ENCODE data around the gene CYLD. TPM values are rescaled to one million over a fixed set of nuclear protein-coding genes. Genes with fewer than 3 reads are reported as not detected.

The CYLD gene
- total RNA-seq, 4 donors from 2014 or later: 5.2 to 56.5 (median 34.1) TPM

DNA sequence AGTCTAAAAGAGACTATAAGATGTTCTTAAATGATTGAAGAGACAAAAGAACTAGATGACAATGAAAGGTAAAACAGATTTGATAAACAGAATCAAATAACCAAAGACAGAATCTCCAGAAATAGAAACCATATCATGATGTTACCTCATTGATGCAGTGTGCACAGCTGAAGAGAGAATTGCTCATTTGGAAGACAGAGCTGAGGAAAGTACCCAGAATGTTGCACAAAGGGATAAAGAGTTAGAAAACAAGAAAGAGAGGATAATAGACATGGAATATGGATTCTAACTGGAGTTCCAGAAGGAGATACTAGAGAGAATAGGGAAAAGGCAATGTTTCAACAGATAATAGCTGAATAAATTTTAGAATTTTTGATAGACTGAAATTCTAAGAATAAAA, 47.9 kb downstream of the CYLD start:
- in situ Hi-C loops (cut with MboI; ENCODE audit: low pct_ligation_motif_present in 1 of 4, low pct_unique_long_range_greater_than_20kb in 1 of 4, low sequenced_read_pairs in 3 of 4) (loop anchor here in 1 of 4 donors (25.0 kb wide), 1 partner anchor 427 kb away; the partner anchor contains the start of gene BRD7), intact Hi-C loops (cut with DNase I; ENCODE audit: low total_unique reads) (no loop called here)
- Histone ChIP-seq H3K27ac (no peak overlapping the region), H3K9me3 (no peaks in the 10 kb centered on the region), H3K4me3 (no peak overlapping the region), H3K4me1 (no peaks in the 10 kb centered on the region), H3K36me3 (peaks cover 0 to 30% (median 7%) of the 10 kb centered on the region in 4 donors), H3K27me3 (no peaks in the 10 kb centered on the region)
- no peak for DNase-seq
- TF ChIP-seq, protein P1, sequence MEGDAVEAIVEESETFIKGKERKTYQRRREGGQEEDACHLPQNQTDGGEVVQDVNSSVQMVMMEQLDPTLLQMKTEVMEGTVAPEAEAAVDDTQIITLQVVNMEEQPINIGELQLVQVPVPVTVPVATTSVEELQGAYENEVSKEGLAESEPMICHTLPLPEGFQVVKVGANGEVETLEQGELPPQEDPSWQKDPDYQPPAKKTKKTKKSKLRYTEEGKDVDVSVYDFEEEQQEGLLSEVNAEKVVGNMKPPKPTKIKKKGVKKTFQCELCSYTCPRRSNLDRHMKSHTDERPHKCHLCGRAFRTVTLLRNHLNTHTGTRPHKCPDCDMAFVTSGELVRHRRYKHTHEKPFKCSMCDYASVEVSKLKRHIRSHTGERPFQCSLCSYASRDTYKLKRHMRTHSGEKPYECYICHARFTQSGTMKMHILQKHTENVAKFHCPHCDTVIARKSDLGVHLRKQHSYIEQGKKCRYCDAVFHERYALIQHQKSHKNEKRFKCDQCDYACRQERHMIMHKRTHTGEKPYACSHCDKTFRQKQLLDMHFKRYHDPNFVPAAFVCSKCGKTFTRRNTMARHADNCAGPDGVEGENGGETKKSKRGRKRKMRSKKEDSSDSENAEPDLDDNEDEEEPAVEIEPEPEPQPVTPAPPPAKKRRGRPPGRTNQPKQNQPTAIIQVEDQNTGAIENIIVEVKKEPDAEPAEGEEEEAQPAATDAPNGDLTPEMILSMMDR (IDR thresholded peaks at IDR 0.05): no peak
- TF ChIP-seq EP300 (IDR thresholded peaks at IDR 0.05; ENCODE audit: low read depth): no peak
- no peak for TF ChIP-seq POLR2AphosphoS5 (IDR thresholded peaks at IDR 0.05)
- no peak for TF ChIP-seq POLR2A (IDR thresholded peaks at IDR 0.05)

DNA sequence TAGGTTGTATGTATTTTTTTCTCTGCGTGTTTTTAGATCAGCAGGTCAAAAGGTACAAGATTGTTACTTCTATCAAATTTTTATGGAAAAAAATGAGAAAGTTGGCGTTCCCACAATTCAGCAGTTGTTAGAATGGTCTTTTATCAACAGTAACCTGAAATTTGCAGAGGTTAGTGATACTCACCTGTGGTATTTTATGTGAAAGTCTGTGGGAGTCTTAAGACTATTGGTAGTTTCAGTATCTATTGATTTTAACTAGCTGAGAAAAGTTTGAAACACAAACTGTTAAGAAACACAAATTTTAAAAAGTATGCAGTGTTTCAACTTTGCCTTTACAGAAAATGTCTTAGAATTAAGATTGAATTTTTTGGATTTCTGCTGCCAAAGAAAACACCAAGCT, 49.6 kb downstream of the CYLD start:
- Histone ChIP-seq H3K36me3 (peaks cover 0 to 42% (median 6%) of the 10 kb centered on the region in 4 donors), H3K27me3 (no peaks in the 10 kb centered on the region), H3K9me3 (no peaks in the 10 kb centered on the region), H3K27ac (no peak overlapping the region), H3K4me1 (no peaks in the 10 kb centered on the region), H3K4me3 (no peak overlapping the region)
- no peak for DNase-seq
- in situ Hi-C loops (cut with MboI; ENCODE audit: low pct_ligation_motif_present in 1 of 4, low pct_unique_long_range_greater_than_20kb in 1 of 4, low sequenced_read_pairs in 3 of 4): loop anchor here in 1 of 4 donors (25.0 kb wide), 1 partner anchor 429 kb away; the partner anchor contains the start of gene BRD7
- 89 to 92% methylated on average over 2 of the region's 2 CpGs for WGBS, 2 donors (ENCODE audit: low coverage in 1 of 2)
- intact Hi-C loops (cut with DNase I; ENCODE audit: low total_unique reads): no loop called here
- TF ChIP-seq, protein P1 (IDR thresholded peaks at IDR 0.05): no peak
- TF ChIP-seq POLR2A (IDR thresholded peaks at IDR 0.05): no peak
- no peak for TF ChIP-seq POLR2AphosphoS5 (IDR thresholded peaks at IDR 0.05)
- TF ChIP-seq EP300 (IDR thresholded peaks at IDR 0.05; ENCODE audit: low read depth): no peak

DNA sequence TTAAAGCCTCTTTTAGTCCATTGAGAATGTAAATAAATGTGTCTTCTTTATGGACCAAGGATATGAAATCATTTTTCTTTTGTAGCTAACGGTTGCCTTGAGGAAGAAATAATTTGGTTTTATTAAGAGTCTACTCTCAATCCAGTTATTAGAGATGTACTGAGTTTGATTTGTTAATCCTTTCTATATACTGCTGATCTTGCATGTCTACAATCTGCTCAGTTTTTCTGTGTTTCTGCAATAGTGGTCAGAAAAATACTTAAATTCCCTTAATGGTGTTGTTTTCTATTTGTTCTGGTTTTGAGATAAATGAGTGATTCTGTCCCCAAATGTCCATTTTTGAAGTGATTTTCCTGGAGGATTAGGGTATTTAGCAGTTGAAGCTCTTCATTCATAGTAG, 54.9 kb downstream of the CYLD start:
- H3K4me3 ChIP-seq: no peak overlapping the region
- in situ Hi-C loops (cut with MboI; ENCODE audit: low pct_ligation_motif_present in 1 of 4, low pct_unique_long_range_greater_than_20kb in 1 of 4, low sequenced_read_pairs in 3 of 4) (loop anchor here in 1 of 4 donors (25.0 kb wide), 1 partner anchor 435 kb away; the partner anchor contains the start of gene BRD7), intact Hi-C loops (cut with DNase I; ENCODE audit: low total_unique reads) (no loop called here)
- no peaks in the 10 kb centered on the region for H3K4me1 ChIP-seq
- DNase-seq: no peak
- H3K27ac ChIP-seq: no peak overlapping the region
- no peaks in the 10 kb centered on the region for H3K9me3 ChIP-seq
- 95 to 100% methylated on average over 1 of the region's 1 CpG for WGBS, 2 donors (ENCODE audit: low coverage in 1 of 2)
- H3K27me3 ChIP-seq: no peaks in the 10 kb centered on the region
- H3K36me3 ChIP-seq: peaks cover 0 to 37% (median 5%) of the 10 kb centered on the region in 4 donors
- TF ChIP-seq POLR2A (IDR thresholded peaks at IDR 0.05) (no peak), POLR2AphosphoS5 (IDR thresholded peaks at IDR 0.05) (no peak)
- TF ChIP-seq, protein P1 (IDR thresholded peaks at IDR 0.05): no peak

DNA sequence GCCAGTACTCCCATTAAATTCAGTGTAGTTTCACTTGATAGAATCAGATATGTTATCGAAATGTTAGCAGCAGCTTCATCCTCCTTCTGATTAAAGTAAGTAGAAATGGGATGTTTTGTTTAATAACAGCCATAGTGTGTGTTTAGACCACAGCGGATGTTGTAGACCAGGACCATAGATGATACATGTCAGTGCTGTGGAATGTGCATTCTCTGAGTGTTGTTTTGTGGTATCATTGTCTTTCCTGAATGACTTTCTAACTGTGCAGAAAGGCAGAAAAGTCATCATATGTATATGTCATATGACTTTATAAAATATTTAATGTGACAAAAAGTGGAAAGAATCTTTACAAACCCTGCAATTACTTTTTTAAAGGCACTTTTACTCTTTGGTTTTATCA, 55.6 kb downstream of the CYLD start:
- 84 to 96% methylated on average over 2 of the region's 2 CpGs for whole genome bisulfite sequencing, 2 donors (ENCODE audit: low coverage in 1 of 2)
- DNase-seq: no peak
- Histone ChIP-seq H3K9me3 (no peaks in the 10 kb centered on the region), H3K4me3 (no peak overlapping the region), H3K4me1 (no peaks in the 10 kb centered on the region), H3K27ac (no peak overlapping the region), H3K27me3 (no peaks in the 10 kb centered on the region), H3K36me3 (peaks cover 0 to 33% (median 5%) of the 10 kb centered on the region in 4 donors)
- intact Hi-C loops (cut with DNase I; ENCODE audit: low total_unique reads) (no loop called here), in situ Hi-C loops (cut with MboI; ENCODE audit: low pct_ligation_motif_present in 1 of 4, low pct_unique_long_range_greater_than_20kb in 1 of 4, low sequenced_read_pairs in 3 of 4) (loop anchor here in 1 of 4 donors (25.0 kb wide), 1 partner anchor 435 kb away; the partner anchor contains the start of gene BRD7)
- TF ChIP-seq POLR2AphosphoS5 (IDR thresholded peaks at IDR 0.05) (no peak), EP300 (IDR thresholded peaks at IDR 0.05; ENCODE audit: low read depth) (no peak), POLR2A (IDR thresholded peaks at IDR 0.05) (no peak)
- TF ChIP-seq, protein P1 (IDR thresholded peaks at IDR 0.05): no peak

Measured in transverse colon (tissue), 4 donors.